Nephron (organoid): Measurements from ENCODE around the gene TAF9B.
"Not testable (repeated sequence)": the region's sequence is repeated elsewhere in the genome, so short reads cannot be mapped to it uniquely, and the experiment has no call there.

Experiments used
- H3K27ac Mint-ChIP-seq, 3 experiments: 2 replicates each; pipeline ENCODE4 v1.8.0; 2020; ENCODE audit warnings: mixed read lengths in 3 of 3, mild to moderate bottlenecking in 2 of 3, moderate library complexity in 1 of 3
- H3K27me3 Mint-ChIP-seq: 2 replicates; pipeline ENCODE4 v1.8.0; 2021; ENCODE audit warnings: low read depth, mild to moderate bottlenecking, moderate library complexity, mixed read lengths
- H3K36me3 Mint-ChIP-seq: 2 replicates; pipeline ENCODE4 v1.8.0; 2020; ENCODE audit warnings: low read depth, mixed read lengths
- H3K4me1 Mint-ChIP-seq: 2 replicates; pipeline ENCODE4 v1.8.0; 2020; ENCODE audit warnings: mixed read lengths
- H3K4me3 Mint-ChIP-seq, 3 experiments: 2 replicates each; pipeline ENCODE4 v1.8.0; 2020; ENCODE audit warnings: mild to moderate bottlenecking in 3 of 3, mixed read lengths in 3 of 3, moderate library complexity in 2 of 3
- H3K9me3 Mint-ChIP-seq: 2 replicates; pipeline ENCODE4 v1.8.0; 2020; ENCODE audit warnings: mixed read lengths
- CTCF ChIP-seq, 3 experiments: fragments of 200-600 bp; sonication (generic); IDR thresholded peaks; one replicate each; pipeline ENCODE4 v1.5.0; 2021; ENCODE audit warnings: antibody characterized with exemption in 3 of 3; ENCODE audit not compliant: unreplicated experiment in 3 of 3

Gene TAF9B

GRCh38 chrX:78092296-78092695 lies 47.2 kb downstream of the TAF9B start:
- Mint-ChIP-seq H3K27me3 (no peaks in the 10 kb centered on the region), H3K9me3 (peaks cover 23% of the 10 kb centered on the region), H3K4me3 (no peak overlapping the region), H3K4me1 (no peaks in the 10 kb centered on the region), H3K36me3 (no peaks in the 10 kb centered on the region), H3K27ac (no peak overlapping the region)
- peak; percentile 24 to 33 (median 29) for TF ChIP-seq CTCF (IDR thresholded peaks at IDR 0.05; ENCODE audit: unreplicated experiment in 3 of 3)

- H3K4me1 Mint-ChIP-seq, H3K27ac Mint-ChIP-seq, H3K9me3 Mint-ChIP-seq, H3K4me3 Mint-ChIP-seq, H3K36me3 Mint-ChIP-seq, H3K27me3 Mint-ChIP-seq: not testable (repeated sequence)
Measured at GRCh38 chrX:78081413-78081812, 58.0 kb downstream of the TAF9B start.
